GM23248 (cell line): ENCODE data around the gene STARD3.

ENCODE experiments used
- EZH2 ChIP-seq: fragments of 200-600 bp; sonication (generic); IDR thresholded peaks from 2 replicates; pipeline ENCODE4 v1.6.1; 2018; ENCODE audit warnings: antibody characterized with exemption, mild to moderate bottlenecking; ENCODE audit not compliant: insufficient read depth, poor library complexity, severe bottlenecking
- EZH2phosphoT487 ChIP-seq: fragments of 200-600 bp; sonication (generic); IDR thresholded peaks from 2 replicates; pipeline ENCODE4 v1.6.1; 2018; ENCODE audit warnings: antibody characterized with exemption, moderate library complexity, mild to moderate bottlenecking, low read depth; ENCODE audit not compliant: insufficient read depth

GRCh38 chr17:39702901-39703893, 66.3 kb downstream of the STARD3 start:
- TF ChIP-seq EZH2phosphoT487 (no peak), EZH2 (no peak)
